ENCODE results near the gene BRD1.

DNA sequence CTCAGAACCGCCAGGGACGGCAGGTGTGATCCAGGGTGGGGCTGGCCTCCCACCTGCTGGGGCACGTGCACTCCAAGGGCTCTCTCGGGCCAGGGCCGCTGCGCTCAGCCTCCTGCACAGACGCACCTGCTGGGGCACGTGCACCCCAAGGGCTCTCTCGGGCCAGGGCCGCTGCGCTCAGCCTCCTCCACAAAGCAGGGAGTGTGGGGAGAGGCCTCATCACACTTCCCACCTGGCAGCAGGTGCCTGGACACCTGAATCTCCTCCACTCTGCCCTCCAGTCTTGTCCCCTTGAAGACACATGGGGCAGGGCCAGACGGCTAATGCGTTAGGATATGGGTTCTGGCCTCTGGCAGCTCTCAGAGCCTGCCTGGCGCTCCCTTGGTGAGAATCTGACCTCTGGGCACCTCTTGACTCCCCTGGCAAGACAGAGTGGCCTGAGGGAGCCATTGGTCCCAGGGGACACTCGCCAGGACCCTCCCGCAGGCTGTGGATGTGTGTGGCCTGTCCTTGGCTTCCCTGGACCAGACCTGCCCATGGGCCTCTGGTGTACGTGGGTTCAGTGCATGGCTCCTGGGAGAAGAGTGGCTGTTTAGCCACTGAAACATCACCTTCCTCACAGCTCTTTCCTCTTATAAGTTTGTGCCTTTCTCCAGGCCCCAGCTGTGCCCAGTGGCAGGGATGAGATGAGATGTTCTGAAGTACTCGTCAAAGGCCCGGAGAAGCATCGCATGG, 73.5 kb downstream of the BRD1 start:
- TF ChIP-seq, protein P1, sequence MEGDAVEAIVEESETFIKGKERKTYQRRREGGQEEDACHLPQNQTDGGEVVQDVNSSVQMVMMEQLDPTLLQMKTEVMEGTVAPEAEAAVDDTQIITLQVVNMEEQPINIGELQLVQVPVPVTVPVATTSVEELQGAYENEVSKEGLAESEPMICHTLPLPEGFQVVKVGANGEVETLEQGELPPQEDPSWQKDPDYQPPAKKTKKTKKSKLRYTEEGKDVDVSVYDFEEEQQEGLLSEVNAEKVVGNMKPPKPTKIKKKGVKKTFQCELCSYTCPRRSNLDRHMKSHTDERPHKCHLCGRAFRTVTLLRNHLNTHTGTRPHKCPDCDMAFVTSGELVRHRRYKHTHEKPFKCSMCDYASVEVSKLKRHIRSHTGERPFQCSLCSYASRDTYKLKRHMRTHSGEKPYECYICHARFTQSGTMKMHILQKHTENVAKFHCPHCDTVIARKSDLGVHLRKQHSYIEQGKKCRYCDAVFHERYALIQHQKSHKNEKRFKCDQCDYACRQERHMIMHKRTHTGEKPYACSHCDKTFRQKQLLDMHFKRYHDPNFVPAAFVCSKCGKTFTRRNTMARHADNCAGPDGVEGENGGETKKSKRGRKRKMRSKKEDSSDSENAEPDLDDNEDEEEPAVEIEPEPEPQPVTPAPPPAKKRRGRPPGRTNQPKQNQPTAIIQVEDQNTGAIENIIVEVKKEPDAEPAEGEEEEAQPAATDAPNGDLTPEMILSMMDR (IDR thresholded peaks at IDR 0.05; ENCODE audit: insufficient read depth, low read depth, low read length): no peak
- TF ChIP-seq EZH2 (IDR thresholded peaks at IDR 0.05; ENCODE audit: insufficient read depth, low read length): no peak

All from astrocyte (in vitro differentiated cells and primary cell).